ENCODE results near the gene AFF3. TPM values are rescaled to one million over a fixed set of nuclear protein-coding genes. Genes with fewer than 3 reads are reported as not detected.
"Not testable (repeated sequence)": the region's sequence is repeated elsewhere in the genome, so short reads cannot be mapped to it uniquely, and the experiment has no call there.

The AFF3 gene
- total and polyA plus RNA-seq, 7 donors: 0.46 to 25.0 (median 18.6) TPM

- H3K27ac ChIP-seq; intact Hi-C loops (cut with DNase I): not testable (repeated sequence)
- WGBS, 2 donors: 79 to 96% methylated on average over 2 of the region's 2 CpGs
These were observed 56.6 kb downstream of the AFF3 start for GRCh38 chr2:100085744-100086143.

DNA sequence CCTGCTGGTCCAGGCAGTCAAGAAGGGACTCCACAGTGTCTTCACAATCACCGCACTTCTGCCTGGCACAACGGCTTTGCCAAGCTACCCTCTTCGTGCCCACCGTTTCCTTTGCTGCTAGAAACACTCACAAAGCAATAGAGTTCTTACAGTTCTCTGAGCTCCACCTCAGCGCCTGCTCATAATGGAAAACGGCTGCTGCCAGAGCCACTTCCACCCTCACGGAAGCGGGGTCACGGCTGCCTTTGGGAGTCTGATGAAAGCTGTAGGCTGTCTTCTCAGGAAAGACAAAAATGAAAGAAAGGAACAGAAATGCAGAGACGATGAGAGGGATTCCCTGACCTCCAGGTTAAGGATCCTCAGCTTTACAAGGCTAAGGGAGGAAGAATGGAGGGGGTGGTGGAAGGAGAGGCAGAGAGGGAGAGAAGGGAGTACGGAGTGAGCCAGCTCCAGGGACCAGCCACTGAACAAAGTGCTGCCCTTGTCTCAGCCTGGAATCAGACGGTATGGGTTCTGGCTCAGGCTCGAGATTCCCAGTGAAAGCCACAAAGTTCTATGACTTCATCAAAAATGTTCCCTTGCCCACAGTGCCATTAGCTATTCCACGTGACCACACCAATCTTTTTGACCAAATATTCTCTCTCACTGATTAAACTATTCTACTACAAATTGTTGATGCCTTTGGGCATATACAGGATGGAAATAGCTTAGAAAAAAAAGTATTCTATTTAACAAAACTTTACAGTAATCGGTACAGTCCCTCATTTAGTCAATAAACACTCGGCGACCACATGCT lies 58.8 kb downstream of the AFF3 start:
- 86% methylated on average over 16 of the region's 17 CpGs for WGBS, 2 donors
- H3K4me1 ChIP-seq; intact Hi-C loops (cut with DNase I); DNase-seq; H3K36me3 ChIP-seq; H3K9me3 ChIP-seq; H3K27me3 ChIP-seq; H3K27ac ChIP-seq; H3K4me3 ChIP-seq: not testable (repeated sequence)

More at GRCh38 chr2:100085744-100086143, 56.6 kb downstream of the AFF3 start:
- not testable (repeated sequence) for DNase-seq, H3K36me3 ChIP-seq, H3K27me3 ChIP-seq, H3K9me3 ChIP-seq, H3K4me1 ChIP-seq, H3K4me3 ChIP-seq

GRCh38 chr2:100082302-100082978 lies 60.0 kb downstream of the AFF3 start:
- WGBS, 2 donors: 81 to 88% methylated on average over 1 of the region's 1 CpG
- H3K4me1 ChIP-seq; H3K27me3 ChIP-seq; intact Hi-C loops (cut with DNase I); H3K27ac ChIP-seq; H3K4me3 ChIP-seq; DNase-seq; H3K9me3 ChIP-seq; H3K36me3 ChIP-seq: not testable (repeated sequence)

- Histone ChIP-seq H3K27me3 (no peaks in the 10 kb centered on the region), H3K27ac (no peak overlapping the region), H3K4me3 (no peak overlapping the region), H3K36me3 (no peaks in the 10 kb centered on the region), H3K9me3 (no peaks in the 10 kb centered on the region), H3K4me1 (peaks cover 0 to 6% (median 2%) of the 10 kb centered on the region in 4 donors)
- intact Hi-C loops (cut with DNase I): no loop called here
- no peak for DNase-seq
- 91 to 96% methylated on average over 3 of the region's 3 CpGs for WGBS, 2 donors
- no peak for TF ChIP-seq CTCF (IDR thresholded peaks at IDR 0.05)
- no peak for TF ChIP-seq POLR2AphosphoS5 (IDR thresholded peaks at IDR 0.05)
- TF ChIP-seq EP300 (IDR thresholded peaks at IDR 0.05): no peak
- TF ChIP-seq POLR2A (IDR thresholded peaks at IDR 0.05): no peak
These were observed 64.5 kb downstream of the AFF3 start for GRCh38 chr2:100077935-100078334.

DNA sequence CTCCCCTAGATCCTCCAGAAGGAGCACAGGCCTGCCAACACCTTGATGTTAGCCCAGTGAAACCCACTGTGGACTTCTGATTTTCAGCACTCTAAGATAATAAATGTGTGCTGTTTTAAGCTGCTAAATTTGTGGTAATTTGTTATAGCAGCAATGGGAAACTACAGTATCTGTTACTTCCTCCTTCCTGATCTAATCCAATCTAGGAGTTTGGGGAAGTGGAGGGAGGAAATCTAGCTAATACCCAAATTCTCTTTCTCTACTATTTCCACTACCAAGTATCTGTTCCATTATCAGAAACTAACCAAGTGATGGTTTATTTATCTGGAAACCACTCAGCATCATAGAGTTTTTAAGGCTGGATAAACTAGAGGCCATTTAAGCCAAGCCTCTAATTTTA lies 64.9 kb downstream of the AFF3 start:
- Histone ChIP-seq H3K36me3 (no peaks in the 10 kb centered on the region), H3K4me3 (no peak overlapping the region), H3K27ac (no peak overlapping the region), H3K27me3 (no peaks in the 10 kb centered on the region), H3K9me3 (no peaks in the 10 kb centered on the region), H3K4me1 (peaks cover 0 to 6% (median 2%) of the 10 kb centered on the region in 4 donors)
- DNase-seq: no peak
- intact Hi-C loops (cut with DNase I): no loop called here
- TF ChIP-seq POLR2A (IDR thresholded peaks at IDR 0.05): no peak
- no peak for TF ChIP-seq EP300 (IDR thresholded peaks at IDR 0.05)
- TF ChIP-seq CTCF (IDR thresholded peaks at IDR 0.05): no peak
- no peak for TF ChIP-seq POLR2AphosphoS5 (IDR thresholded peaks at IDR 0.05)

DNA sequence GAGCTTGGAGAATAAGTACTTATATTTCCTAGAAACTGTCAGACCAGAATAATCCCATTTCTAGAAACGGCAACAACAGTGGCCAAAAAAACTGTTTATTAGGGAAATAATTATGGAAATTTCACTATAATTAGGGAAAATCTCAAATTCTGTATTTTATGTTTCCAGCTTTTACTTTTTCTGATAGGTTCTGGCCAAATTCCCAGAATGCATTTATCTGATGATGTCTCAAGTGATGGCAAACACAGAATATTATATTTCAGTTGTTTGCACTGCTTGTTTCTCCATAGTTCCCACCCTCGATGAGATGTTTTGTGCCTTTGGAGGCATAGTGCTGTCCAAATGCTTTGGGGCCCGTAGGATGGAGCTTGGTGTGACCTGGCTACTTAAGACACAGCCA lies 66.9 kb downstream of the AFF3 start:
- intact Hi-C loops (cut with DNase I): no loop called here
- DNase-seq: no peak
- H3K27me3 ChIP-seq: no peaks in the 10 kb centered on the region
- H3K27ac ChIP-seq: no peak overlapping the region
- H3K4me1 ChIP-seq: peaks cover 0 to 6% (median 2%) of the 10 kb centered on the region in 4 donors
- TF ChIP-seq POLR2A (IDR thresholded peaks at IDR 0.05): no peak
- no peak for TF ChIP-seq EP300 (IDR thresholded peaks at IDR 0.05)
- no peak for TF ChIP-seq POLR2AphosphoS5 (IDR thresholded peaks at IDR 0.05)
- no peak for TF ChIP-seq CTCF (IDR thresholded peaks at IDR 0.05)
- 88 to 91% methylated on average over 3 of the region's 3 CpGs for WGBS, 2 donors
- no peaks in the 10 kb centered on the region for H3K36me3 ChIP-seq
- H3K4me3 ChIP-seq: no peak overlapping the region
- H3K9me3 ChIP-seq: no peaks in the 10 kb centered on the region
